SKM-1 (cell line): ENCODE data around the gene CNTD1.

Experiments
- DNase-seq: peaks from one replicate; lab custom pipeline; 2025; ENCODE audit not compliant: unreplicated experiment; lab: John Stamatoyannopoulos, UW

Gene CNTD1

DNA sequence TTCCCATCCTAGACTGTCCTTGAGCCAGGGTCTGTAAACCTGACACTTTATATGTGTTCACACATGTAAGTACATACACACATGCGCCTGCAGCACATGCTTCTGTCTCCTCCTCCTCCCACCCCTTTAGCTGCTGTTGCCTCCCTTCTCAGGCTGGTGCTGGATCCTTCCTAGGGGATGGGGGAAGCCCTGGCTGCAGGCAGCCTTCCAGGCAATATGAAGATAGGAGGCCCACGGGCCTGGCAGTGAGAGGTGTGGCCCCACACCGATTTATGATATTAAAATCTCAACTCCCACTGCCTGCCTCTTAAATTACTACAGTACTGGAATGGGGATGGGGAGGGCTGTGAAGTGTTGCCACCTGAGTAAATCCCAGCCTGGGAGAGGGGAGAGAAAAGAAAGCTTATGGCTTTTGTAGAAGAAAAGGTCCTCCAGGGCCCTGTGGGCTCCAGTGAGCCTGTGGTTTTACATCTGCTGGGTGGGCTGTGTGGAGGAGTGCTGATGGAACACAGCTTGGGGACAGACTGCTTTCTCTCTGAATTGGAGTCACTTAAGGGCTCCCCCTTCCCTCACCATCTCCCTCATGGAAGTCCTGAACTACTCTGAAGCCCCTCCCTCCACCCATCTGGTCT, 19.2 kb upstream of the CNTD1 start:
- no peak for DNase-seq

DNA sequence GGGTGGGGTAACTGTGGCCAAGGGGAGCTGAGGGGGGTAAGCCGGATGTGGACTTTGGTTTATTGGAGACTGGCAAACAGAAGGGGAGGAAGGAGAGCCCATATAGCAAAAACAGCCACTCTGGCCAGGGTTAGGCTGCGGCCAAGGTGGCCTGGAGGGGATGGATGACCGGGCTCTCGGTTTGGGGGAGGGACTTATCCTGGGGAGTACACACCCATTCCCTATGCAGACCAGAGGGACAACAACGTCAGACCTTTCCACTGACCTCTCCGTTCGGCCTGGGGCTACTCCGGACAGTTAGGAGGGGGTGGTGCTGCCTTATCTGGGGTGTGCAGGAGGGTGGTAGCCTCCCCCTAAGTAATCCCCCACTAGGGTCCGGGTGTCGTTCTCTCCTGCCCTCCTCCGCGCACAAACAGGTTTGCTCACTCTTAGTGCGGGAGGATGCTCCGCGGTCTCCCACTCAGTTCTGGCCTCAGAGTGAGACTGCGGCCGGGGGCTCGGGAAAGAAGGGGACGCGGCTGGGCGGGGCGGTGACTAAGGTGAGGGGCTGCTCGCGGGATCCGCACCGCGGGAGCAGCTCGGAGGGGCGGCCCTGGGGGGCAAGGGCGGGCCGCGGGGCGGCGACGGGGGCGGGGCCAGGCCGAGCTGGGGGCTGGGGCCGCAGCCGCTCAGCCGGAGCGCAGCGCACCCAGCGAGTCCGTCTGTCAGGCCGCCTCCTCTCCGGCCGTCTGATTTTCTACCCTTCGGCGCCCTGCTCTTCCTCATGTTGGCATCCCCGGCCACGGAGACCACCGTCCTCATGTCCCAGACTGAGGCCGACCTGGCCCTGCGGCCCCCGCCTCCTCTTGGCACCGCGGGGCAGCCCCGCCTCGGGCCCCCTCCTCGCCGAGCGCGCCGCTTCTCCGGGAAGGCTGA, 18.5 kb upstream of the CNTD1 start, which contains the start of gene WNK4:
Gene WNK4, plus strand, starts transcription at position 675 of the 915 bp plus-strand sequence. Its CDS starts 89 bp downstream, at position 764.
- DNase-seq = no peak

DNA sequence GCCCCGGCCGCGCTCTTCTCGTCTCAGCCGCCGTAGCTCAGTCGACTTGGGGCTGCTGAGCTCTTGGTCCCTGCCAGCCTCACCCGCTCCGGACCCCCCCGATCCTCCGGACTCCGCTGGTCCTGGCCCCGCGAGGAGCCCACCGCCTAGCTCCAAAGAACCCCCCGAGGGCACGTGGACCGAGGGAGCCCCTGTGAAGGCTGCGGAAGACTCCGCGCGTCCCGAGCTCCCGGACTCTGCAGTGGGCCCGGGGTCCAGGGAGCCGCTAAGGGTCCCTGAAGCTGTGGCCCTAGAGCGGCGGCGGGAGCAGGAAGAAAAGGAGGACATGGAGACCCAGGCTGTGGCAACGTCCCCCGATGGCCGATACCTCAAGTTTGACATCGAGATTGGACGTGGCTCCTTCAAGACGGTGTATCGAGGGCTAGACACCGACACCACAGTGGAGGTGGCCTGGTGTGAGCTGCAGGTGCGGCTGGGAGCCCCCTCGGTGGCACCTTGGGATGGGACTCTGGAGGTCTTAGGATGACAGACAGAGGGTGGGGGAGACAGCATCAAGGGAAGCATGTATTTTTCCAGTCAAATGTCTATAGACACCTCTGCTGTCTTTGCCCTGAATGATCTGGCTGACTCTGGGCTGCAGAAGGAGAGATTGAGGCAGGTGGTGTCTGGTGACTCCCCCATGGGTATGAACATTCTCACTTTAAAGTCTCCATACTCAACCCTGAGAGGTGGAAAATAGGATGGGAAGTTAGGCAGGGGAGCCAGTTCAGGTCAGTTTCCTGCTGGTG, 17.6 kb upstream of the CNTD1 start:
- DNase-seq = no peak

DNA sequence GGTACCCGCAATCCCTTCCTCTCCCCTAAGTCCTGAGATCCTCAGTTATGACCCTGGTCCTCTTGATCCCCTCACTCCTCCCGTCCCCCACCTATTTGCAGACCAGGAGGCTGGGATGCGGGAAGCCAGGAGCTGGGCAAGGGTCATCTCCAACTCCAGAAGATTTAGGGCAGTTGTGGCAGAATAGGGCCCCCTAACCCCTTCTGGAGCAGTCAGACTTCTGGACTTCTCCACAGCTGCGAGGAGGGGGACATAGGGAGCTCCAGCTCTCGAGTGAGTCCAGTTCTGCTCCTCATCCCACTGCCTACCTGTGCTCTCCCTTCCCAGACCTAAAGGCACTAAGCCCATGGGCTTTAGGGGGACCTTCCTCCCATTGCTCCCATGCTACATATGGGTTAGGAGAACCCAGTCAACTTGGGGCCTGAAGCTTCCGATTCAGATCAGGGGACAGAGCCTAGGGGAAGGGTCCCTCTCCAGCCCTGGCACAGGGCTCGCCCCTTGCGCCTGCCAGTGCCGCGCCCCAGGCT, 17.0 kb upstream of the CNTD1 start:
- DNase-seq = no peak

DNA sequence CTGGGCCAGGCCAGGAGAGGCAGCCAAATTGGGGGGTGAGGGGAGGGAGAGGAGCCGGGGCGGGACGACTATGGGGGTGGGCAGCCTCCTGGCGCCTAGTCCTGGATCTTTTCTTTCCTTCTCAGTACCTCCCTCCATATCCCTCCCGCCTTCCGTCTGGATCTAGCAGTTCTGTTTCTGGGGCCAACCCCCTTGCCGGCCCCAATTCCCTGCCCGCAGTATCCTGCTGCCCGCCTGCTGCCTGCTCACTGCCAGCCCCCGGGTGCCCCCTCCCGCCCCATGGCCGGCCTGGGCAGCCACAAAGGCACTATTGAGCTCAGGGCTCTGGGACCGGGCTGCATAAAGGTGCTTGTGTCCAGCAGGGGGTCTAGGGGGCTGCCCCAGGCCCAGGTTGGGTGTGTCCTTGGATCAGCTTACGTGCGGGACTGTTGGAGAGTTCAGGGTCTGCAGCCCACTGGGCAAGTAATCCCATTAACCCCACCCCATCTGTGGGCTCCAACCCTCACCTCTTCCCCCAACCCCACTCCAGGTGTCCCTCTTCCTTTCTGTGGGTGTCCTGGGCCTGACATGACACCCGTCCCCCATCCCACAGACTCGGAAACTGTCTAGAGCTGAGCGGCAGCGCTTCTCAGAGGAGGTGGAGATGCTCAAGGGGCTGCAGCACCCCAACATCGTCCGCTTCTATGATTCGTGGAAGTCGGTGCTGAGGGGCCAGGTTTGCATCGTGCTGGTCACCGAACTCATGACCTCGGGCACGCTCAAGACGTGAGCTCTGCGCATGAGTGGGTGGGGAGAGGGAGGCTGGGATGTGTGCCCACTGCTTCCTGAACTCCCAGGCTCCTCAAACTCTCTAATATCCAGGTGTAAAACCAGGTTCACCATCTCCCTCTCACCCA, 16.2 kb upstream of the CNTD1 start:
- no peak for DNase-seq

DNA sequence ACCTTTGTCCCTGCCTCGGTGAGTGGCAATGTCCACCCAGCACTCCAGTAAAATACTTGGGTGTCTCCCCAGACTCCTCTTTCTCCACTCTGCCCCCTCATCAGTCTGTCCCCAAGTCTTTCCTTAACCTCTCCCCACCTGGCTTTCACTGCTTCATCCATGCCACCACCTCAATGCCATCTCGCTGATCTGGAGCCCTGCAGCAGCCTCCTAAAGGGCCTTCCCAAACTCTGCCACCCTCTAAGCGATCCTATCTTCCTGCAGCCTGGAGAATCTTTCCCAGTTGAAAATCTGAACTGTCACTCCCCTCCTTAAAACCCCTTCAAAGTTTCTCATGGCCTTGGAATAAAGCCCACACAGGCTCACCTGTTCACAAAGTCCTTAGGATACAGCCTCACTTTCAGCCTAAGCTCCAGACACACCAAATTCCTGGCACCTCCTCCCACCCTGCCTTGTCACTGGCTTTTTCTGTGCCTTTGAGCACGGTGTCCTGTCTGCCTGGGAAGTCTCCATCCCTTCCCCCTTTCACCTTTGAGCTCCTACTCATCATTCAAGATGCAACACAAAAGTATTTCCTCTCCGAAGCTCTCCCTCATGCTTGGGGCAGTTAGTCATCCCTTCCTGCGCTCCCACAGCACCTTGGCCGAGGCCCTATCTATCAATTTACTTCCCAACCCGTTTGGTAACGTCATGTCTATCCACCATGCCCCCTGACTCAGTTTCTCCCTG, 15.4 kb upstream of the CNTD1 start:
- no peak for DNase-seq

DNA sequence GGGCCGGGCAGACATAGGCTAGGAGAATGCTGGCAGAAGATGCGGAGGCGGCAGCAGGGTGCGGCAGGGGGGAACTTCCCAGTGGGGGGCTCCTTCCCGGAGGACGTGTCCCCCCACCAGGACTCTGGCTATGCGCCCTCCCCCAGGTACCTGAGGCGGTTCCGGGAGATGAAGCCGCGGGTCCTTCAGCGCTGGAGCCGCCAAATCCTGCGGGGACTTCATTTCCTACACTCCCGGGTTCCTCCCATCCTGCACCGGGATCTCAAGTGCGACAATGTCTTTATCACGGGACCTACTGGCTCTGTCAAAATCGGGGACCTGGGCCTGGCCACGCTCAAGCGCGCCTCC, 14.9 kb upstream of the CNTD1 start:
- DNase-seq = no peak

DNA sequence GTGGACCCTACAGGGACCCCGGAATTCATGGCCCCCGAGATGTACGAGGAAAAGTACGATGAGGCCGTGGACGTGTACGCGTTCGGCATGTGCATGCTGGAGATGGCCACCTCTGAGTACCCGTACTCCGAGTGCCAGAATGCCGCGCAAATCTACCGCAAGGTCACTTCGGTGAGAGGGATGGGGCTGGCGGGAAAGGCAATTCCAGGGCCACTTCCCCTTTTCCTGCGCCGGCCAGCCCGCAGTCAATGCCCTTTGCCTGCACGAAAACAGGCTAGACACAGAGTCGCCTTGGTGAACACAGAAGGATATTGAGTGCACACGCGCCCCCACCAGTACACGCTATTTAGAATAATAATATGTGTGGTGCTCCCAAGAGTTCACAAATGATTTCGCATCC, 14.3 kb upstream of the CNTD1 start:
- no peak for DNase-seq

DNA sequence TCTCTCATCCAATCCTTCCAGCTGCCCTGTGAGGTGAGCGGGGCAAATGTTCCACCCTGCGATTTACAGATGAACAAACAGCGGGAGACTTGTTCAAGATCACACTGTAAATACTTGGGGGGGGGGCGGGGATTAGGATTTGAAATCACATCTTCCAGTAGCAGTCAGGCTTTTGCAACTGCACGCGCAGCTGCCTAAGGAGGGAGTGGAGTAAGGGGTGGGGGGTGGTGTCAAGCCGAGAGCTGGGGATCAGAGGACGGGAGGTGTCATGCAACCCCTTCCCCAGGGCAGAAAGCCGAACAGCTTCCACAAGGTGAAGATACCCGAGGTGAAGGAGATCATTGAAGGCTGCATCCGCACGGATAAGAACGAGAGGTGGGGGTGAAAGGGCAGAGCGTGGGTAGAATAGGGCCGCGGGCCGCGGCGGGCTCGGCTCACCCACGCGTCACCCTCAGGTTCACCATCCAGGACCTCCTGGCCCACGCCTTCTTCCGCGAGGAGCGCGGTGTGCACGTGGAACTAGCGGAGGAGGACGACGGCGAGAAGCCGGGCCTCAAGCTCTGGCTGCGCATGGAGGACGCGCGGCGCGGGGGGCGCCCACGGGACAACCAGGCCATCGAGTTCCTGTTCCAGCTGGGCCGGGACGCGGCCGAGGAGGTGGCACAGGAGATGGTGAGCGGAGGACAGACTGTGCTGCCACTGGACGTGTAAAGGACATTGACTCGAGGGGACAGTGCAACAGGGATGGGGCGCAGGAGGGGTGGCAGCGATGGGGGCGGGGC, 13.7 kb upstream of the CNTD1 start:
- no peak for DNase-seq

DNA sequence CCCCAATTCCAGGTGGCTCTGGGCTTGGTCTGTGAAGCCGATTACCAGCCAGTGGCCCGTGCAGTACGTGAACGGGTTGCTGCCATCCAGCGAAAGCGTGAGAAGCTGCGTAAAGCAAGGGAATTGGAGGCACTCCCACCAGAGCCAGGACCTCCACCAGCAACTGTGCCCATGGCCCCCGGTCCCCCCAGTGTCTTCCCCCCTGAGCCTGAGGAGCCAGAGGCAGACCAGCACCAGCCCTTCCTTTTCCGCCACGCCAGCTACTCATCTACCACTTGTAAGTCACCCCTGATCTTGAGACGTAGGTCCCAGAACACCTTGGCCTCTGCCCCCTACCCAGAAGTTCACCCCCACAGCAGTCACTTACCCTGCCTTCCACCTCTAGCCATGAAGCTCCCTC, 11.4 kb upstream of the CNTD1 start:
- DNase-seq = no peak

DNA sequence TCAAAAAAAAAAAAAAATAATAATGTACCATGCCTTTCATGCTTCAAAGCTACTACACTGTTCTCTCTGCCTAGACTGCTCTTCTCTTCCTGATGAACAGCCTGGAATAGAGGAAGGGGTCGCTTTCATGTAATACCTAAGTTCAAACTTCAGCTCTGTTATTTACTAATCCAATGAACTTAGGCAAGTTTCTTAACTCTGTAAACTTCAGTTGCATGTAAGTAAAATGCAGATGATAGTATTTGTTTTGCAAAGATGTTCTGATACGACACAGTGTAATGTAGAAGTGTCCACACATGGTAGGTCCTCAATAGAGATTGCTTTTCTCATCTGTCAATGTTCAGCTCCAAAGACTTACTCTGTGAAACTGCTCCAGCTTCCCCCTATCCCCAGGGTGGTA, 6.7 kb upstream of the CNTD1 start:
- DNase-seq = no peak

DNA sequence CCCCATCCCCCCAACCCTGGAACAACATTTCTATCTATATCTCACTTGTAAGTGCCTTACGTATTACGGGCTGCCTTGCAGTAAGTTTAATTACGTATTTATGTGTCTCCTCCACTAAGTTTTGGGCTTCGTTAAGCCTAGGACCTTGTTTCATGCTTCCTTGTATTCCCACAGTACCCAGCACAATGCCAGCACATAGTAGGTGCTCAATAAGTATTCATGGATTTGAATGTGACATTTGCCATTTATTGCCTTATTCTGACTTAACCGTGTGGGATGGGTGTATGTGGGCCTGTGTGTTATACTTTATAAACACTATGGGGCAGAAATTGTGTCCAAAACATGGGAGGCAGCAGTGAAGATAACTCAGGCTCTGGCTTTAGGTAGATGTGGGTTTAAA, 6.1 kb upstream of the CNTD1 start:
- DNase-seq = no peak

DNA sequence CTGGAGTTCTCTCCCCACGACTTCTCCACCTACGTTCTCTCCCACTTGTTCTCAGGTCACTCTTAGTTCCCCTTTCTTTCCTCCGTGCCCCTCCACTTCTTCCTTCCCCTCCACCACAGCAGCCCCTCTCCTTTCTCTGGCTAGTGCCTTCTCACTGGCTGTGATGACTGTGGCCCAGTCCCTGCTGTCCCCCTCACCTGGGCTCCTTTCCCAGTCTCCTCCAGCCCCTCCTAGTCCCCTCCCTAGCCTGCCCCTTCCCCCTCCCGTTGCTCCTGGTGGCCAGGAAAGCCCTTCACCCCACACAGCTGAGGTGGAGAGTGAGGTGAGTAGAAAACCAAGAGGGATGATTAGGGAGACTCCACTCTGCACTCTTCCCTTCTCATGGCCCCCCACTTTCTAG, 3.6 kb upstream of the CNTD1 start:
- no peak for DNase-seq

DNA sequence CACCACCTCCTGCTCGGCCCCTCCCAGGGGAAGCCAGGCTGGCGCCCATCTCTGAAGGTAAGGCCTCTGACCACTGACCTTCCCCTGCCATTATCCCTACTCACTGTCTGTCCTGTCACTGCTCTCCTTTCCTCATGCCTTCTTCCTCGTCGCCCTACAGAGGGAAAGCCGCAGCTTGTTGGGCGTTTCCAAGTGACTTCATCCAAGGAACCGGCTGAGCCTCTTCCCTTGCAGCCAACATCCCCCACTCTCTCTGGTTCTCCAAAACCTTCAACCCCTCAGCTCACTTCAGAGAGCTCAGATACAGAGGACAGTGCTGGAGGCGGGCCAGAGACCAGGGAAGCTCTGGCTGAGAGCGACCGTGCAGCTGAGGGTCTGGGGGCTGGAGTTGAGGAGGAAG, 3.2 kb upstream of the CNTD1 start:
- no peak for DNase-seq

DNA sequence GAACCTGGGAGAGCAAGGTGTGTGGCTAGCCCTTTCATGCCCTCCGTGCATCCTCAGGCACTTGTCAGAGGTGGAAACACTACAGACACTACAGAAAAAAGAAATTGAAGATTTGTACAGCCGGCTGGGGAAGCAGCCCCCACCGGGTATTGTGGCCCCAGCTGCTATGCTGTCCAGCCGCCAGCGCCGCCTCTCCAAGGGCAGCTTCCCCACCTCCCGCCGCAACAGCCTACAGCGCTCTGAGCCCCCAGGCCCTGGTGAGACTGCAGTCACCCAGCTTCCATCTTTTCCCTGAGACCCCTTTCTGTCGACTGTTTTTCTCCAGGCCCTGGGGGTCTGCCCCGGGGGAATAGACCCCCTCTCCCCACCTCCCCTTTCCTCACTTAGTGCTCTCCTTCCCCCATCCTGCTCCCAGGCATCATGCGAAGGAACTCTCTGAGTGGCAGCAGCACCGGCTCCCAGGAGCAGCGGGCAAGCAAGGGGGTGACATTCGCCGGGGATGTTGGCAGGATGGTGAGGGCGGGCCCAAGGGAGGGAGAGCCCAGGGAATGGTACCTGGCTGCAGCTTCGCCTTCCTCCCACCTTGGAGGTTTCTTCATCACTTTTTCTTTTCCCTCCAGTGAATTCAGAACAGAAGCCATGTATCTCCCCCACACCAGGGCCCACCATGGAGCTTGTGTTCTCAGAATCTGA, 2.4 kb upstream of the CNTD1 start:
- DNase-seq = no peak

DNA sequence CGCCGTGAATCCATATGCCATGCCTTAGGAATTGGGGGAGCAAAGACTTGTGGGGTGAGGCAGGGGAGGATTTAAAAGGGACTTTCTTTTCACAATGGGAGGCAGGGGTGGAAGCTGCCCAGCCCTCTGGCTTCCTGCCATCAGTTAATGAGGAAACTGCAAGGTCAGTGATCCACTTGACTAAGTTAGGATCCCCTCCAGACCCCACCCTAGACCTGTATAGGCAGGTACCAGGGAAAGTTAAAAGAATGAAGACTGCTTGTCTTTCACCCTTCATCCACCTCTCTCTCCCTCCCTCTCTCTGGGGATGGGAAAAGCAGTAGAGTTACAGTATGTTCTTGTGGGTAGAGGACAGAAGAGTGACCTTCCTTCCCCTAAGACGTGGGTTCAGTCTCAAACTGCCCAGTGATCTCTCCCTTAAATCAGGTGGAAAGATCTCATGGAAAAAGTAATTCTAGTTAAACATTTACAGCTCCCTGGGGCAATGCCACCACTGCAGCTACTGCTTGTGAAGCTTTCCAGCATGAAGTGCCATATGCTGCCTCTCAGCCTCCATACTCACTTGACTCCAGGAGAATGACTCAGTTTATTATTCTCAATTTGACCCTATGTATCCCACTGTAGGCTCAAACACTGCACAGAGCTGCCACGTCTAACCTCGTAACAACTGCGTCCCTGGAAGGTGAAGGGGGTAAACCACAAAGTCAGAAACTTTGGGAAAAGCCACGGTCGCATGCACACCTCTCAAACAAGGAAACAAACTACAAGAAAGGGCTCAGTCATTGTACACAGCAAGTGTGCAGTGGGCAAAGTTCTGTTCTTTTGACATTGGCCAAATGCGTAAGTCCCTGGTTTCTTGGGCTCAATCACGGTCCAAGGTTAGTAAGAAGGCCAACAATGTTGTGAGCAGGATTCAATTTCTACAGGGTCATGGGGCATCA, 1.3 kb upstream of the CNTD1 start:
- no peak for DNase-seq

DNA sequence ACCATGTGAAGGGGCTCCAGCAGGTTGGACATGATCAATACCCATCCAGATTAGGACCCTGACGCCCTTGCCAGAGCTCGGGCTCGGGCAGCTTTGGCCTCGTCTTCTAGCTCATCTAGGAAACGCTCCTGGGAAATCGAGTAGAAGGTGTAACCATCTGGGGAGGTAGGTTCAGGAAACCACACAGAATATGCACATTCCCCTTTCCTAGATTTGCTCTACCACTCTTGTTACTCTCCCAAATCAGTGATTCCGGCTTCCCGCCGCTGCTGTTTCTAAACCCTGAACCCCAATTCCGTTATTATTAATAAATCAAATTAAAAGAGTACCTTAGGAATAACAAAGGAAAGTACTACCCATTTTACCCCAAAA, 664 bp upstream of the CNTD1 start:
- no peak for DNase-seq
